Mucosa of stomach (tissue), 1 donor: ENCODE measurements around the gene FRAS1.

Source experiments
- H3K27me3 ChIP-seq: one replicate; pipeline ENCODE4 v1.7.0; 2013; ENCODE audit warnings: mild to moderate bottlenecking, low read length; ENCODE audit not compliant: control insufficient read depth, insufficient read depth
- H3K36me3 ChIP-seq: one replicate; pipeline ENCODE4 v1.7.0; 2013; ENCODE audit warnings: low read length; ENCODE audit not compliant: control insufficient read depth, insufficient read depth
- H3K4me1 ChIP-seq: one replicate; pipeline ENCODE4 v1.7.0; 2013; ENCODE audit warnings: mild to moderate bottlenecking, low read length; ENCODE audit not compliant: control insufficient read depth, insufficient read depth
- H3K4me3 ChIP-seq: one replicate; pipeline ENCODE4 v1.7.0; 2013; ENCODE audit warnings: low read length
- H3K9ac ChIP-seq: one replicate; pipeline ENCODE4 v1.7.0; 2013; ENCODE audit warnings: mild to moderate bottlenecking, low read length, moderate library complexity
- H3K9me3 ChIP-seq: one replicate; pipeline ENCODE4 v1.7.0; 2013; ENCODE audit warnings: mild to moderate bottlenecking, low read length, moderate library complexity; ENCODE audit not compliant: control insufficient read depth
- donor health status: Pancreatic carcinoma.

The FRAS1 gene

GRCh38 chr4:78059938-78060337 is 2.8 kb downstream of the FRAS1 start:
- H3K36me3 ChIP-seq, result no peaks in the 10 kb centered on the region
- peaks cover 8% of the 10 kb centered on the region for H3K4me1 ChIP-seq
- H3K27me3 ChIP-seq, result peaks cover 20% of the 10 kb centered on the region
- no peak overlapping the region for H3K4me3 ChIP-seq
- H3K9ac ChIP-seq, result no peak overlapping the region
- H3K9me3 ChIP-seq, result no peaks in the 10 kb centered on the region

GRCh38 chr4:78061939-78062570 is 4.9 kb downstream of the FRAS1 start:
- Histone ChIP-seq H3K9ac (no peak overlapping the region), H3K4me1 (no peaks in the 10 kb centered on the region), H3K36me3 (no peaks in the 10 kb centered on the region), H3K4me3 (no peak overlapping the region), H3K9me3 (no peaks in the 10 kb centered on the region), H3K27me3 (peaks cover 8% of the 10 kb centered on the region)

GRCh38 chr4:78065508-78066192 is 8.5 kb downstream of the FRAS1 start:
- no peaks in the 10 kb centered on the region for H3K9me3 ChIP-seq
- H3K9ac ChIP-seq, result no peak overlapping the region
- H3K27me3 ChIP-seq, result no peaks in the 10 kb centered on the region
- H3K36me3 ChIP-seq, result no peaks in the 10 kb centered on the region
- H3K4me1 ChIP-seq, result no peaks in the 10 kb centered on the region
- H3K4me3 ChIP-seq, result no peak overlapping the region

GRCh38 chr4:78068481-78068880 is 11.4 kb downstream of the FRAS1 start:
- no peaks in the 10 kb centered on the region for H3K4me1 ChIP-seq
- H3K9ac ChIP-seq, result no peak overlapping the region
- no peaks in the 10 kb centered on the region for H3K36me3 ChIP-seq
- no peaks in the 10 kb centered on the region for H3K9me3 ChIP-seq
- H3K4me3 ChIP-seq, result no peak overlapping the region
- H3K27me3 ChIP-seq, result no peaks in the 10 kb centered on the region

- H3K36me3 ChIP-seq, result no peaks in the 10 kb centered on the region
- H3K9ac ChIP-seq, result no peak overlapping the region
- H3K9me3 ChIP-seq, result no peaks in the 10 kb centered on the region
- no peaks in the 10 kb centered on the region for H3K4me1 ChIP-seq
- H3K27me3 ChIP-seq, result no peaks in the 10 kb centered on the region
- no peak overlapping the region for H3K4me3 ChIP-seq
Observed at GRCh38 chr4:78069319-78069718, 12.2 kb downstream of the FRAS1 start.

- Histone ChIP-seq H3K9me3 (no peaks in the 10 kb centered on the region), H3K4me1 (no peaks in the 10 kb centered on the region), H3K27me3 (no peaks in the 10 kb centered on the region), H3K4me3 (no peak overlapping the region), H3K9ac (no peak overlapping the region), H3K36me3 (no peaks in the 10 kb centered on the region)
Observed at GRCh38 chr4:78069859-78070258, 12.7 kb downstream of the FRAS1 start.

GRCh38 chr4:78070731-78071282 is 13.7 kb downstream of the FRAS1 start:
- Histone ChIP-seq H3K36me3 (no peaks in the 10 kb centered on the region), H3K9ac (no peak overlapping the region), H3K27me3 (no peaks in the 10 kb centered on the region), H3K4me3 (no peak overlapping the region), H3K4me1 (no peaks in the 10 kb centered on the region), H3K9me3 (no peaks in the 10 kb centered on the region)

- H3K4me3 ChIP-seq, result no peak overlapping the region
- no peak overlapping the region for H3K9ac ChIP-seq
- no peaks in the 10 kb centered on the region for H3K27me3 ChIP-seq
- H3K4me1 ChIP-seq, result no peaks in the 10 kb centered on the region
- no peaks in the 10 kb centered on the region for H3K36me3 ChIP-seq
- H3K9me3 ChIP-seq, result no peaks in the 10 kb centered on the region
Observed at GRCh38 chr4:78074759-78075158, 17.6 kb downstream of the FRAS1 start.

GRCh38 chr4:78075986-78076385 is 18.9 kb downstream of the FRAS1 start:
- Histone ChIP-seq H3K9ac (no peak overlapping the region), H3K4me3 (no peak overlapping the region), H3K36me3 (no peaks in the 10 kb centered on the region), H3K27me3 (no peaks in the 10 kb centered on the region), H3K4me1 (no peaks in the 10 kb centered on the region), H3K9me3 (no peaks in the 10 kb centered on the region)

GRCh38 chr4:78078101-78078500 is 21.0 kb downstream of the FRAS1 start:
- H3K4me1 ChIP-seq, result no peaks in the 10 kb centered on the region
- H3K27me3 ChIP-seq, result no peaks in the 10 kb centered on the region
- no peaks in the 10 kb centered on the region for H3K36me3 ChIP-seq
- H3K9me3 ChIP-seq, result no peaks in the 10 kb centered on the region
- H3K4me3 ChIP-seq, result no peak overlapping the region
- no peak overlapping the region for H3K9ac ChIP-seq

GRCh38 chr4:78079726-78080430 is 22.8 kb downstream of the FRAS1 start:
- H3K9ac ChIP-seq, result no peak overlapping the region

GRCh38 chr4:78081541-78081940 is 24.4 kb downstream of the FRAS1 start:
- H3K4me1 ChIP-seq, result no peaks in the 10 kb centered on the region
- no peaks in the 10 kb centered on the region for H3K27me3 ChIP-seq
- H3K36me3 ChIP-seq, result no peaks in the 10 kb centered on the region
- no peak overlapping the region for H3K9ac ChIP-seq
- H3K4me3 ChIP-seq, result no peak overlapping the region
- no peaks in the 10 kb centered on the region for H3K9me3 ChIP-seq

More at GRCh38 chr4:78079726-78080430, 22.8 kb downstream of the FRAS1 start:
- Histone ChIP-seq H3K9me3 (no peaks in the 10 kb centered on the region), H3K36me3 (no peaks in the 10 kb centered on the region), H3K4me1 (no peaks in the 10 kb centered on the region), H3K4me3 (no peak overlapping the region), H3K27me3 (no peaks in the 10 kb centered on the region)
